Measurements from ENCODE around the gene N4BP3. TPM values are rescaled to one million over a fixed set of nuclear protein-coding genes. Genes with fewer than 3 reads are reported as not detected.
A peak's percentile ranks its signal among the peaks of the same experiment; 100 is the strongest.

Gene N4BP3
- 0.04 TPM for total RNA-seq (2013)
- polyA plus RNA-seq, result under 1 TPM in 1 of 3 donors, not detected in 2; 0.01 TPM
- polyA minus RNA-seq, result under 0.01 and 0.14 TPM in 2 replicates
- total RNA-seq, result 1.3 to 5.8 (median 2.5) reads per million in 11 experiments

- H3K27ac Mint-ChIP-seq, result peak within 1 kb of the TSS in 3 of 7 donors; percentile 6 to 55 (median 45)
Observed at GRCh38 chr5:178113141-178113787, at the start of gene N4BP3. TSS of gene N4BP3 (plus strand) at chr5:178113532. CDS start at chr5:178119584, 6,052 bp downstream.

GRCh38 chr5:178067755-178068154 lies 45.6 kb upstream of the N4BP3 start:
- WGBS (ENCODE audit: insufficient coverage), result 100% methylated on average over 1 of the region's 6 CpGs
- Mint-ChIP-seq H3K4me1 (no peaks in the 10 kb centered on the region), H3K27ac (peak overlapping the region in 1 of 7 donors; percentile 9), H3K4me3 (no peak overlapping the region), H3K36me3 (no peaks in the 10 kb centered on the region), H3K9me3 (no peaks in the 10 kb centered on the region), H3K27me3 (ENCODE audit: low read depth in 3 of 3) (peaks cover 2 to 7% (median 4%) of the 10 kb centered on the region in 3 donors)
- H3K27me3 ChIP-seq (ENCODE audit: control insufficient read depth in 2 of 2, insufficient read depth in 2 of 2, low read length in 2 of 2), result no peaks in the 10 kb centered on the region
- H3K36me3 ChIP-seq (replicated peaks in 1 of 2; ENCODE audit: control insufficient read depth in 1 of 2, insufficient read depth in 2 of 2, low read length in 2 of 2), result no peaks in the 10 kb centered on the region
- H2AFZ ChIP-seq (ENCODE audit: insufficient read depth, low read depth, low read length, poor library complexity, severe bottlenecking), result no peak overlapping the region
- H3K27ac ChIP-seq (ENCODE audit: low read depth in 1 of 2, low read length in 2 of 2), result no peak overlapping the region
- H4K20me1 ChIP-seq (ENCODE audit: insufficient read depth, low read length), result no peaks in the 10 kb centered on the region
- H3K4me2 ChIP-seq (replicated peaks; ENCODE audit: extremely low read depth, low read length, poor library complexity, severe bottlenecking), result no peak overlapping the region
- TF ChIP-seq CTCF (IDR thresholded peaks at IDR 0.05), result no peak
- intact Hi-C loops (cut with micrococcal nuclease), result loop anchor here in 1 of 2 donors (10.0 kb wide), 1 partner anchor 693 kb away; no protein-coding TSS in a partner anchor
- H3K4me3 ChIP-seq (replicated peaks in 1 of 3; ENCODE audit: low read depth in 2 of 3, low read length in 3 of 3), result no peak overlapping the region
- H3K4me1 ChIP-seq (ENCODE audit: control insufficient read depth in 1 of 2, insufficient read depth in 2 of 2, low read length in 2 of 2), result no peaks in the 10 kb centered on the region
- DNase-seq, result no peak
- no peak overlapping the region for H3K9ac ChIP-seq (ENCODE audit: insufficient read depth, low read length, poor library complexity, severe bottlenecking)
- H3K79me2 ChIP-seq (ENCODE audit: insufficient read depth, low read length), result no peaks in the 10 kb centered on the region
- no peaks in the 10 kb centered on the region for H3K9me3 ChIP-seq (replicated peaks in 1 of 2; ENCODE audit: control insufficient read depth in 1 of 2, insufficient read depth in 1 of 2, low read length in 2 of 2)

More at GRCh38 chr5:178113141-178113787, at the start of gene N4BP3:
- Histone ChIP-seq H3K4me2 (replicated peaks; ENCODE audit: extremely low read depth, low read length, poor library complexity, severe bottlenecking) (peak within 1 kb of the TSS; percentile 53), H3K36me3 (replicated peaks in 1 of 2; ENCODE audit: control insufficient read depth in 1 of 2, insufficient read depth in 2 of 2, low read length in 2 of 2) (no peaks in the 10 kb centered on the region), H3K27ac (ENCODE audit: low read depth in 1 of 2, low read length in 2 of 2) (no peak within 1 kb of the TSS), H3K27me3 (ENCODE audit: control insufficient read depth in 2 of 2, insufficient read depth in 2 of 2, low read length in 2 of 2) (peaks cover 48 to 83% of the 10 kb centered on the region in 2 donors), H3K79me2 (ENCODE audit: insufficient read depth, low read length) (no peaks in the 10 kb centered on the region), H3K9me3 (replicated peaks in 1 of 2; ENCODE audit: control insufficient read depth in 1 of 2, insufficient read depth in 1 of 2, low read length in 2 of 2) (peaks cover 3 to 29% of the 10 kb centered on the region in 2 donors), H3K4me3 (replicated peaks in 1 of 3; ENCODE audit: low read depth in 2 of 3, low read length in 3 of 3) (peak within 1 kb of the TSS in 1 of 3 experiments; percentile 42), H4K20me1 (ENCODE audit: insufficient read depth, low read length) (no peaks in the 10 kb centered on the region), H3K4me1 (ENCODE audit: control insufficient read depth in 1 of 2, insufficient read depth in 2 of 2, low read length in 2 of 2) (peaks cover 15 to 29% of the 10 kb centered on the region in 2 donors), H2AFZ (ENCODE audit: insufficient read depth, low read depth, low read length, poor library complexity, severe bottlenecking) (no peak within 1 kb of the TSS), H3K9ac (ENCODE audit: insufficient read depth, low read length, poor library complexity, severe bottlenecking) (no peak within 1 kb of the TSS)
- peaks cover 73 to 88% (median 77%) of the 10 kb centered on the region in 3 donors for H3K27me3 Mint-ChIP-seq (ENCODE audit: low read depth in 3 of 3)
- no peaks in the 10 kb centered on the region for H3K36me3 Mint-ChIP-seq
- DNase-seq, result peak; percentile 35 to 69 (median 41)
- peak within 1 kb of the TSS; percentile 61 to 86 for H3K4me3 Mint-ChIP-seq
- no peak for TF ChIP-seq CTCF (IDR thresholded peaks at IDR 0.05)
- peaks cover 0 to 34% (median 11%) of the 10 kb centered on the region in 7 donors for H3K9me3 Mint-ChIP-seq
- WGBS (ENCODE audit: insufficient coverage), result under 1% methylated on average over 96 of the region's 96 CpGs
- intact Hi-C loops (cut with micrococcal nuclease), result no loop called here
- H3K4me1 Mint-ChIP-seq, result peaks cover 32% of the 10 kb centered on the region
